GM20000 (cell line): ENCODE results near the gene ADAMTSL1.

Experiments
- DNase-seq: peaks from one replicate; pipeline ENCODE4 v3.0.0; 2012; ENCODE audit warnings: low spot score
- TF ChIP-seq, protein P1 (sequence below): IDR thresholded peaks from 2 replicates; pipeline ENCODE4 v1.5.1; 2012; ENCODE audit warnings: mild to moderate bottlenecking, control low read depth; ENCODE audit errors: extremely low read depth, missing control alignments

The ADAMTSL1 gene

GRCh38 chr9:18684593-18685317, 210.8 kb downstream of the ADAMTSL1 start:
- DNase-seq, result no peak
- TF ChIP-seq, protein P1, sequence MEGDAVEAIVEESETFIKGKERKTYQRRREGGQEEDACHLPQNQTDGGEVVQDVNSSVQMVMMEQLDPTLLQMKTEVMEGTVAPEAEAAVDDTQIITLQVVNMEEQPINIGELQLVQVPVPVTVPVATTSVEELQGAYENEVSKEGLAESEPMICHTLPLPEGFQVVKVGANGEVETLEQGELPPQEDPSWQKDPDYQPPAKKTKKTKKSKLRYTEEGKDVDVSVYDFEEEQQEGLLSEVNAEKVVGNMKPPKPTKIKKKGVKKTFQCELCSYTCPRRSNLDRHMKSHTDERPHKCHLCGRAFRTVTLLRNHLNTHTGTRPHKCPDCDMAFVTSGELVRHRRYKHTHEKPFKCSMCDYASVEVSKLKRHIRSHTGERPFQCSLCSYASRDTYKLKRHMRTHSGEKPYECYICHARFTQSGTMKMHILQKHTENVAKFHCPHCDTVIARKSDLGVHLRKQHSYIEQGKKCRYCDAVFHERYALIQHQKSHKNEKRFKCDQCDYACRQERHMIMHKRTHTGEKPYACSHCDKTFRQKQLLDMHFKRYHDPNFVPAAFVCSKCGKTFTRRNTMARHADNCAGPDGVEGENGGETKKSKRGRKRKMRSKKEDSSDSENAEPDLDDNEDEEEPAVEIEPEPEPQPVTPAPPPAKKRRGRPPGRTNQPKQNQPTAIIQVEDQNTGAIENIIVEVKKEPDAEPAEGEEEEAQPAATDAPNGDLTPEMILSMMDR, result no peak

- DNase-seq, result no peak
- TF ChIP-seq, protein P1, result no peak
Measured at GRCh38 chr9:18688581-18689565, 214.9 kb downstream of the ADAMTSL1 start.

- TF ChIP-seq, protein P1, result no peak
- no peak for DNase-seq
Measured at GRCh38 chr9:18689921-18690320, 216.0 kb downstream of the ADAMTSL1 start.

DNA sequence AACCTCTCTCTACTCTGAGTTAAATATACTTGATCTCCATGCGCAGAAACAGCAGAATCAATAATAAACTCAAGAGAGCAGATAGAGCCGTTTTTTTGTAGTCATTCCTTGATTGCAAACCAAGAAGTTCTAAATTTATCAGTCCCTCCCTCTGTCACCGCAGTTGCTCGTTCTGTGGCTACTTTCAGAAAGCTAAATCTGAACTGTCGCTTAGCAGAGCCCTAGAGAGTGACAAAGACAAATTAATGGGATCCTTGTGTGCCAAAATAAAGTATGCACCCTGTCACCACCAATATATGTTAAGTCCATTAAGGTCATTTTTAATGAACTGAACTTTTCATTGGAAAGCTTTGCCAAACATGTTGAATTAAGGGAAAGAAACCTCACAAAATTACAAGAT, 218.3 kb downstream of the ADAMTSL1 start:
- TF ChIP-seq, protein P1, result no peak
- no peak for DNase-seq

DNA sequence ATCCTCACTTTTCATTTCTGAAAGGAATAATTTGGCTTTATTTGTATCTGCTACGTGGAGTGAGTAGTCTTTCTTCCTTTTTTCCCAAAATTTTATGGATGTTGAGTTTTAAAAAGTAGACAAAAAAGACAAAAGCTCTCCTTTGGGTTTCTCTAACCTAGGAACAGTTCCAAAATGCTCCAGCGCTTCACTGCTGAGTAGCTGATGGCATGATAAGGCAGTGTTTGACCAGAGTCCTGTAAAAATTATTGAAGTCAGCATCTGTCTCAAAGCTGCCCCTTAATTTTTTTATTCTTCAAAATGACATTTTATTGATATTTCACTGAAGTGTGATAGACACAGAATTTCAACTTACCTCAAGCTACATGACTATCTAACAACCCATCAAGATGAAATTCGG, 219.0 kb downstream of the ADAMTSL1 start:
- no peak for DNase-seq
- TF ChIP-seq, protein P1, result no peak

GRCh38 chr9:18694959-18695668, 221.2 kb downstream of the ADAMTSL1 start:
- DNase-seq, result no peak
- TF ChIP-seq, protein P1, result no peak

GRCh38 chr9:18698992-18699391, 225.0 kb downstream of the ADAMTSL1 start:
- DNase-seq, result no peak
- TF ChIP-seq, protein P1, result no peak
